Transverse colon (tissue), 4 donors: ENCODE measurements around the gene ZNF629. TPM values are rescaled to one million over a fixed set of nuclear protein-coding genes. Genes with fewer than 3 reads are reported as not detected.

Experiments used
- DNase-seq: peaks from one replicate; pipeline ENCODE4 v3.0.0-alpha.2; 2019
- H3K27ac ChIP-seq, 4 donors: fragments of 200-600 bp; sonication (generic); 2 replicates each; pipeline ENCODE4 v1.5.1; 2016 to 2018; ENCODE audit warnings: inconsistent platforms in 4 of 4
- H3K27me3 ChIP-seq: fragments of 200-600 bp; sonication (generic); 2 replicates; pipeline ENCODE4 v1.5.1; 2017; ENCODE audit warnings: inconsistent platforms
- H3K36me3 ChIP-seq, 4 donors: fragments of 200-600 bp; sonication (generic); 2 replicates each; pipeline ENCODE4 v1.5.1; 2017 to 2019; ENCODE audit warnings: inconsistent platforms in 4 of 4
- H3K4me1 ChIP-seq, 4 donors: fragments of 200-600 bp; sonication (generic); 2 replicates each; pipeline ENCODE4 v1.5.1; 2017 to 2020; ENCODE audit warnings: inconsistent platforms in 4 of 4
- H3K4me3 ChIP-seq, 4 donors: fragments of 200-600 bp; sonication (generic); 1 replicate in 1 of 4; 2 replicates in 3 of 4; pipeline versions ENCODE4 v1.5.1 to v1.6.1; 2017 to 2019; ENCODE audit warnings: inconsistent platforms in 4 of 4
- H3K9me3 ChIP-seq, 2 donors: fragments of 200-600 bp; sonication (generic); 2 replicates each; pipeline ENCODE4 v1.5.1; 2017 to 2019; ENCODE audit warnings: inconsistent platforms in 2 of 2
- EP300 ChIP-seq: sonication (generic); formaldehyde crosslinking; IDR thresholded peaks from one replicate; pipeline ENCODE4 v1.6.1; 2017; ENCODE audit warnings: antibody characterized with exemption, low read depth
- POLR2A ChIP-seq: fragments of 450-650 bp; IDR thresholded peaks from one replicate; pipeline ENCODE4 v1.6.1; 2016; ENCODE audit warnings: antibody characterized with exemption, mild to moderate bottlenecking, moderate library complexity
- POLR2AphosphoS5 ChIP-seq, 3 donors: sonication (generic); formaldehyde crosslinking; IDR thresholded peaks; one replicate each; pipeline ENCODE4 v1.6.1; 2016; ENCODE audit warnings: antibody characterized with exemption in 3 of 3
- WGBS, 2 donors: methylation state at CpG; one replicate each; pipeline ENCODE4 v1.1.5; 2018; ENCODE audit warnings: low coverage in 1 of 2; 5-methylcytosine and 5-hydroxymethylcytosine counted together
- in situ Hi-C, 4 donors: fragments of 200-750 bp; cut with MboI; loops; one replicate each; pipeline versions ENCODE4 v1.15.0 to v1.15.1; 2017; ENCODE audit warnings: low sequenced_read_pairs in 3 of 4, low pct_ligation_motif_present in 1 of 4, low pct_unique_long_range_greater_than_20kb in 1 of 4
- intact Hi-C: fragments of 100-400 bp; cut with DNase I; formaldehyde crosslinking; loops from one replicate; pipeline ENCODE4 v1.15.1; 2023; ENCODE audit warnings: low total_unique reads
- total RNA-seq, 4 donors: library from RNA; depleted of rRNA; stranded (reverse); fragments of >200 nt; gene quantifications; one replicate each; pipeline ENCODE4 v1.1.0, GENCODE V29; 2016
- TF ChIP-seq, protein P1 (sequence below), 5 experiments: fragments of 200-600 bp in 3 of 5; fragments of 450-650 bp in 2 of 5; sonication (generic) in 3 of 5; IDR thresholded peaks; 1 replicate in 2 of 5; 2 replicates in 3 of 5; pipeline ENCODE4 v1.5.1; 2016 to 2017; ENCODE audit warnings: antibody characterized with exemption in 5 of 5, inconsistent platforms in 3 of 5, mild to moderate bottlenecking in 2 of 5, moderate library complexity in 1 of 5

ZNF629 gene
- total RNA-seq, 4 donors from 2014 or later, result 13.5 to 29.9 (median 16.4) TPM

GRCh38 chr16:30761928-30762902 lies 24.8 kb downstream of the ZNF629 start, which contains the start of the genes CFAP119 and RNF40:
TSS of gene CFAP119 (minus strand) at chr16:30762062. CDS start at chr16:30761748, 314 bp downstream.
TSS of gene RNF40 (plus strand) at chr16:30762322. CDS start at chr16:30762546, 224 bp downstream.
- peak; percentile 96 for DNase-seq
- Histone ChIP-seq H3K4me1 (peaks cover 20 to 29% (median 25%) of the 10 kb centered on the region in 4 donors), H3K27me3 (no peaks in the 10 kb centered on the region), H3K36me3 (peaks cover 0 to 31% (median 14%) of the 10 kb centered on the region in 4 donors), H3K4me3 (peak within 1 kb of the TSS; percentile 79 to 91 (median 89)), H3K9me3 (no peaks in the 10 kb centered on the region), H3K27ac (peak within 1 kb of the TSS; percentile 93 to 96 (median 94))
- in situ Hi-C loops (no loop called here), intact Hi-C loops (loop anchor here (5.0 to 10.0 kb wide), 2 partner anchors 57 to 655 kb away; no protein-coding TSS in a partner anchor)
- WGBS, 2 donors, result 1% methylated on average over 56 of the region's 60 CpGs; no CpG with 5 or more reads in 1 of the 2 donors
- TF ChIP-seq, protein P1, sequence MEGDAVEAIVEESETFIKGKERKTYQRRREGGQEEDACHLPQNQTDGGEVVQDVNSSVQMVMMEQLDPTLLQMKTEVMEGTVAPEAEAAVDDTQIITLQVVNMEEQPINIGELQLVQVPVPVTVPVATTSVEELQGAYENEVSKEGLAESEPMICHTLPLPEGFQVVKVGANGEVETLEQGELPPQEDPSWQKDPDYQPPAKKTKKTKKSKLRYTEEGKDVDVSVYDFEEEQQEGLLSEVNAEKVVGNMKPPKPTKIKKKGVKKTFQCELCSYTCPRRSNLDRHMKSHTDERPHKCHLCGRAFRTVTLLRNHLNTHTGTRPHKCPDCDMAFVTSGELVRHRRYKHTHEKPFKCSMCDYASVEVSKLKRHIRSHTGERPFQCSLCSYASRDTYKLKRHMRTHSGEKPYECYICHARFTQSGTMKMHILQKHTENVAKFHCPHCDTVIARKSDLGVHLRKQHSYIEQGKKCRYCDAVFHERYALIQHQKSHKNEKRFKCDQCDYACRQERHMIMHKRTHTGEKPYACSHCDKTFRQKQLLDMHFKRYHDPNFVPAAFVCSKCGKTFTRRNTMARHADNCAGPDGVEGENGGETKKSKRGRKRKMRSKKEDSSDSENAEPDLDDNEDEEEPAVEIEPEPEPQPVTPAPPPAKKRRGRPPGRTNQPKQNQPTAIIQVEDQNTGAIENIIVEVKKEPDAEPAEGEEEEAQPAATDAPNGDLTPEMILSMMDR (IDR thresholded peaks at IDR 0.05), result no peak
- TF ChIP-seq POLR2A (peak; percentile 86), POLR2AphosphoS5 (IDR thresholded peaks at IDR 0.05) (peak; percentile 81 to 95 (median 88)), EP300 (no peak)

DNA sequence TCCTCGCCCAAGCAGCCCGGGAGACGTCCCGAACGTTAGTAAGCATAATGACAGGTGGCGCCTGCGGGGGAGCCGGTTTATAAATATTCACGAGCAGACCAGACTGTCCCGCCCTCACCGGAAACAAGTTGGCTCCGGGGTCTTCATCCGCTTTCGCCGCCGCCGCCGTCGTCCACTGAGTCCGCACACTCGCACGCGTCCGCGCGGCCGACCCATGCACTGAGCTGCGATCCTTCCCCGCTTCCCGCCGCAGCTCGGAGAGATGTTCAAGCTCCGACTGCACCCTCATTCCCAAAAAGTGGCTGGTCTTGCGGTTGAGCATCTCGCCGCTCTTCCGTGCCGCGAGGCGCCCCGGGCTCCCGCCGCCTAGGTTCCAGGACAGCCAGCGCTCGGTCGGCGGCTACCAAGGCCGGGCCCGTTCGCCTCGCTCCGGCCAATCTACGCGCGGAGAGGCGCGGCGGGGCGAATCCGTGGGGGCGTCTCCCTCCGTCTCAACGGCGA lies 25.5 kb downstream of the ZNF629 start:
- Histone ChIP-seq H3K36me3 (peaks cover 0 to 25% (median 12%) of the 10 kb centered on the region in 4 donors), H3K9me3 (no peaks in the 10 kb centered on the region), H3K4me3 (peak overlapping the region; percentile 77 to 91 (median 89)), H3K27ac (peak overlapping the region; percentile 93 to 96 (median 94)), H3K27me3 (no peaks in the 10 kb centered on the region), H3K4me1 (peaks cover 20 to 29% (median 25%) of the 10 kb centered on the region in 4 donors)
- 1% methylated on average over 18 to 61 of the region's 64 CpGs for WGBS, 2 donors
- intact Hi-C loops, result loop anchor here (5.0 to 10.0 kb wide), 2 partner anchors 57 to 656 kb away; no protein-coding TSS in a partner anchor
- DNase-seq, result peak; percentile 43
- TF ChIP-seq, protein P1 (IDR thresholded peaks at IDR 0.05), result no peak
- TF ChIP-seq EP300 (no peak), POLR2A (no peak)
- in situ Hi-C loops, result no loop called here

GRCh38 chr16:30760577-30761426 lies 26.2 kb downstream of the ZNF629 start:
- no peak for TF ChIP-seq POLR2AphosphoS5 (IDR thresholded peaks at IDR 0.05)
- TF ChIP-seq EP300, result no peak
- no peak for DNase-seq
- in situ Hi-C loops, result no loop called here
- H3K4me1 ChIP-seq, result peaks cover 20 to 29% (median 25%) of the 10 kb centered on the region in 4 donors
- peaks cover 0 to 18% (median 9%) of the 10 kb centered on the region in 4 donors for H3K36me3 ChIP-seq
- no peaks in the 10 kb centered on the region for H3K9me3 ChIP-seq
- H3K27me3 ChIP-seq, result no peaks in the 10 kb centered on the region
- intact Hi-C loops, result loop anchor here (5.0 to 10.0 kb wide), 2 partner anchors 56 to 656 kb away; no protein-coding TSS in a partner anchor
- WGBS, 2 donors, result 25% methylated on average over 26 of the region's 26 CpGs; no CpG with 5 or more reads in 1 of the 2 donors
- peak overlapping the region; percentile 77 to 91 (median 89) for H3K4me3 ChIP-seq
- H3K27ac ChIP-seq, result peak overlapping the region; percentile 93 to 96 (median 94)

DNA sequence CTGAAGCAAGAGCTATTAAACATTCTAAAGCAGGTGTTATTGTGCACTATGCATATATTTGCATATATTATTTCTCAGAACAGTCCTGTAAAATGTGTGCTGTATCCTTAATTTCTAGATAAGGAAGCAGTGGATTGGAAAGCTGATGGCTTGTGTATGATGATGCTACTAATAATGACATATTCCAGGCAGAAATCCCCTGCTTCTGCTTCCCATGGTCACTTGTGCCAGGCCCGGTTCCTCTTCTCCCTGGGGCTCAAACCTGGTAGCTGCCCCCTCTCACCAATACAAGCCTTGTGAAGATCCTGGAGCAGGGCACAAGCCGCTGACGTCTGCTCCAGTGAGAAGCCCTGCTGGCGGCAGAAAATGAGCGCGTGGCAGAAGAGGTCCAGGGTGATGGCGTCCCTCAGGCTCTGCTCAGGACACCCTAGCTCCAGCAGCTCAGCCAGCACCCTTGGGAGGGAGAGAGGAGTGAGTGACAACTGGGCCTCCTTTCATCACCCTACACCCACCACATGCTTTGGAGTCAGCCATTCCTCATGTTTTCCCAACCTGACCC lies 26.9 kb downstream of the ZNF629 start:
- Histone ChIP-seq H3K27ac (no peak overlapping the region), H3K4me3 (no peak overlapping the region), H3K36me3 (peaks cover 0 to 13% (median 6%) of the 10 kb centered on the region in 4 donors), H3K27me3 (no peaks in the 10 kb centered on the region), H3K4me1 (peaks cover 20 to 29% (median 25%) of the 10 kb centered on the region in 4 donors), H3K9me3 (no peaks in the 10 kb centered on the region)
- TF ChIP-seq POLR2A (no peak), EP300 (no peak), POLR2AphosphoS5 (IDR thresholded peaks at IDR 0.05) (no peak)
- TF ChIP-seq, protein P1 (IDR thresholded peaks at IDR 0.05), result no peak
- no peak for DNase-seq
- 94% methylated on average over 7 of the region's 7 CpGs; no CpG with 5 or more reads in 1 of the 2 donors for WGBS, 2 donors
- intact Hi-C loops (loop anchor here (5.0 to 10.0 kb wide), 2 partner anchors 55 to 657 kb away; no protein-coding TSS in a partner anchor), in situ Hi-C loops (no loop called here)
